D721Med (cell line): Measurements from ENCODE around the gene SEMA6A.

Experiments
- DNase-seq: peaks from one replicate; pipeline ENCODE4 v3.0.0; 2011; ENCODE audit warnings: low spot score; ENCODE audit not compliant: insufficient read length
- FAIRE-seq: peaks from 2 replicates; lab custom pipeline; 2011; peaks lifted over from hg19 to GRCh38; lab: Jason Lieb, UNC
- CTCF ChIP-seq: IDR thresholded peaks from 2 replicates; pipeline ENCODE4 v1.5.1; 2012; ENCODE audit warnings: mild to moderate bottlenecking, control low read depth; ENCODE audit not compliant: insufficient read depth; ENCODE audit errors: missing control alignments

The SEMA6A gene

DNA sequence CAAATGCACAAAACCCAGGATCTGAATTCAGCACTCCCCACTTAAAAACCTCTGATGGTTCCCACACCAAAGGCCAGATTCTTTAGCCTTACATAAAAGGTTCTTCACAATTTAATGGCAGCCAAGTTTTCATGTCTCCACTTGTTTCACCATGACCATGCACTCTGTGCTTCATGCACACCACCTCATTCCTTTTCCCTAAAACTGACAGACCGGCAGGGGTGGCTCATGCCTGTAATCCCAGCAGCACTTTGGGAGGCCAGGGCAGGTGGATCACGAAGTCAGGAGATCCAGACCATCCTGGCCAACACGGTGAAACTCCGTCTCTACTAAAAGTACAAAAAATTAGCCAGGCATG lies 150.4 kb downstream of the SEMA6A start:
- DNase-seq: no peak
- TF ChIP-seq CTCF: no peak
- no peak for FAIRE-seq

GRCh38 chr5:116423587-116424257 lies 150.9 kb downstream of the SEMA6A start:
- FAIRE-seq: no peak
- DNase-seq: no peak
- TF ChIP-seq CTCF: no peak

DNA sequence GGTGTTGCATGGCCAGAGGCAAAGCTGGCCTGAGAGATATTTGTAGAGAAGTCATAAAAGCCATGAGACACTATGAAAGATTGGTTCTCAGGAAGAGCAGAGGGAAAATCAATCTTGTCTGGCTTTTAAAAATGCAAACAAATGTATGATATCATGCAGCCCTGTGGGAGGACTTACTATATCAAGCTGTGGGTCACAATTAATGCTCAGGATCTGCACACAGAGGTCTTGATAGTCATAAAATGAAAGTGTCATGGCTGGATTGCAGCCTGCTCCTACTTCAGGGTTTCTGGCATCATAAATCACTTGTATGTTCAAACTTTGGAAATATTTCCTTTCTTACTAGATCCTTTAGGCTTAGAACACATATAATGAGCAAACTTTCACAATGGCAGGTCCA lies 151.5 kb downstream of the SEMA6A start:
- TF ChIP-seq CTCF: no peak
- FAIRE-seq: no peak

GRCh38 chr5:116421080-116421629 lies 153.5 kb downstream of the SEMA6A start:
- DNase-seq (no peak), FAIRE-seq (no peak)
- no peak for TF ChIP-seq CTCF

More for the DNA sequence above, 151.5 kb downstream of the SEMA6A start:
- no peak for DNase-seq

GRCh38 chr5:116420540-116420939 lies 154.1 kb downstream of the SEMA6A start:
- TF ChIP-seq CTCF: no peak
- FAIRE-seq (no peak), DNase-seq (no peak)

GRCh38 chr5:116419258-116419657 lies 155.4 kb downstream of the SEMA6A start:
- no peak for FAIRE-seq

More at GRCh38 chr5:116419258-116419657, 155.4 kb downstream of the SEMA6A start:
- TF ChIP-seq CTCF: no peak
- no peak for DNase-seq
